Measurements from ENCODE around the gene C1QTNF6.

DNA sequence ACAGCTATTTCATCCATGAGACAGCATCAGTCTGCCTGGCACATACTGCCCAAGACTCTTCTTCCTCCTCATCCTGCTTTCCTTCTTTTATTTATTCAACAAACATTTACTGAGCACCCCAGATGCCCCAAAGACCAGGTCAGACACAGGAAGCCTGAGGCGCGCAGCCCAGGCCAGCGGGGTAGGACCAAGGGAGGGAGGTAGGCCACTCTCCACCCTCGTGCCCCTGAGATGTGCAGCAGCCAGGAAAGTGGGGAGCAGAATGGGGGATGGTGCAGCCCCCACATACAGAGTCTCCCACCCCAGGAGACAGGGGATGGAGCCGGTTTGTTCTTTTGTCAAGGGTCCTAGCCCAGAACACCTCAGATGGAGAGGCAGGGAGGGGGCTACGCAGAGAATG is 34.1 kb downstream of the C1QTNF6 start:
- TF ChIP-seq, protein P1, sequence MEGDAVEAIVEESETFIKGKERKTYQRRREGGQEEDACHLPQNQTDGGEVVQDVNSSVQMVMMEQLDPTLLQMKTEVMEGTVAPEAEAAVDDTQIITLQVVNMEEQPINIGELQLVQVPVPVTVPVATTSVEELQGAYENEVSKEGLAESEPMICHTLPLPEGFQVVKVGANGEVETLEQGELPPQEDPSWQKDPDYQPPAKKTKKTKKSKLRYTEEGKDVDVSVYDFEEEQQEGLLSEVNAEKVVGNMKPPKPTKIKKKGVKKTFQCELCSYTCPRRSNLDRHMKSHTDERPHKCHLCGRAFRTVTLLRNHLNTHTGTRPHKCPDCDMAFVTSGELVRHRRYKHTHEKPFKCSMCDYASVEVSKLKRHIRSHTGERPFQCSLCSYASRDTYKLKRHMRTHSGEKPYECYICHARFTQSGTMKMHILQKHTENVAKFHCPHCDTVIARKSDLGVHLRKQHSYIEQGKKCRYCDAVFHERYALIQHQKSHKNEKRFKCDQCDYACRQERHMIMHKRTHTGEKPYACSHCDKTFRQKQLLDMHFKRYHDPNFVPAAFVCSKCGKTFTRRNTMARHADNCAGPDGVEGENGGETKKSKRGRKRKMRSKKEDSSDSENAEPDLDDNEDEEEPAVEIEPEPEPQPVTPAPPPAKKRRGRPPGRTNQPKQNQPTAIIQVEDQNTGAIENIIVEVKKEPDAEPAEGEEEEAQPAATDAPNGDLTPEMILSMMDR (conservative IDR thresholded peaks at IDR 0.05; ENCODE audit: low read length), result no peak
- no peak for TF ChIP-seq EZH2phosphoT487 (IDR thresholded peaks at IDR 0.05; ENCODE audit: borderline replicate concordance, low read depth, low read length)
